GM12874 (cell line): ENCODE results near the gene PRTFDC1.

ENCODE experiments used
- CTCF ChIP-seq: IDR thresholded peaks from 2 replicates; pipeline ENCODE4 v1.5.1; 2011; ENCODE audit warnings: low read depth, mild to moderate bottlenecking, control low read depth, low read length, moderate library complexity; ENCODE audit not compliant: insufficient read depth

PRTFDC1 gene

GRCh38 chr10:24928163-24928562 is 24.2 kb downstream of the PRTFDC1 start:
- TF ChIP-seq CTCF = no peak

GRCh38 chr10:24926557-24926956 is 25.8 kb downstream of the PRTFDC1 start:
- TF ChIP-seq CTCF = no peak

GRCh38 chr10:24925799-24926198 is 26.6 kb downstream of the PRTFDC1 start:
- TF ChIP-seq CTCF = no peak

- no peak for TF ChIP-seq CTCF
Measured at GRCh38 chr10:24920907-24921881, 31.2 kb downstream of the PRTFDC1 start.

- TF ChIP-seq CTCF = no peak
Measured at GRCh38 chr10:24917979-24918378, 34.4 kb downstream of the PRTFDC1 start.

GRCh38 chr10:24917493-24917892 is 34.9 kb downstream of the PRTFDC1 start:
- no peak for TF ChIP-seq CTCF

- TF ChIP-seq CTCF = no peak
Measured at GRCh38 chr10:24916365-24916764, 36.0 kb downstream of the PRTFDC1 start.
